ENCODE data around the gene SCG5. TPM values are rescaled to one million over a fixed set of nuclear protein-coding genes. Genes with fewer than 3 reads are reported as not detected.

Gene SCG5
- total RNA-seq, 1 experiment from 2014 or later, result 75.2 TPM

DNA sequence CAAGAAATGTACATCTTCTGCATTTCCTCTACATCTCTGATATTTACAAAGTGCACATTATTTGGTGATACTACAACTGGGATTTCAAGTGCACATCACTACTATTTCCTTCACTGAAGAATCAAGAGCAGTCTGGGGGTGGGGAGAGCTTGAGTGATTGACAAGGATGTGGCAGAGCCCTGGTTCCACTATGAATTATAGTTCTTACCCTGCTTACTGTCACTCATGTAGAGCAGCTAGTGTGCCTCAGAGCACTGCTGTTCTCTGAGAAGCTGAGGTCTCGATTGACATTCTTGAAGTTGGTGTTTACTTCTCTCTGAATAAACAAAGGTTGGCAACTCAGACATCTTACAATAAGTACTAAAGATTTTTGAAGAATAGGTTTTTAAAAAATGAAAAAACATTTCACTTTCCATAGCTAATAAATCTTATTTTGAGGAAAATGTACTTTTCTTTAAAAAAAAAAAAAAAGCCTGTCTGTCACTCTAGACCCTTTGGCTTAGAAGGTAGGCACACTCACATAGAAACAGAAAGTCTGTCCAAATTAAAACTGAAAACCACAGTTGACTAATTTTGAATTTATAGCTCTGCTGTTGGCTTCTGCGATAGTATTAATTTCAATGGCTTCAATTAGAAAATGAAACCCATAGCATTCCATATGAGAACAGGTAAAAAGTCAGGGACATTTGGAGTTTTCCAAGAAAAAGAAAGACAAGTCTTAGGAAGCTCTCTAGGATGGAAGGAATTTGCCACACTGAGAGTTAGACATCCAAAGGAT, 81.8 kb downstream of the SCG5 start:
- DNase-seq (ENCODE audit: low read depth), result no peak

GRCh38 chr15:32729700-32730395, 88.3 kb downstream of the SCG5 start:
- no peak for DNase-seq (ENCODE audit: low read depth)

DNA sequence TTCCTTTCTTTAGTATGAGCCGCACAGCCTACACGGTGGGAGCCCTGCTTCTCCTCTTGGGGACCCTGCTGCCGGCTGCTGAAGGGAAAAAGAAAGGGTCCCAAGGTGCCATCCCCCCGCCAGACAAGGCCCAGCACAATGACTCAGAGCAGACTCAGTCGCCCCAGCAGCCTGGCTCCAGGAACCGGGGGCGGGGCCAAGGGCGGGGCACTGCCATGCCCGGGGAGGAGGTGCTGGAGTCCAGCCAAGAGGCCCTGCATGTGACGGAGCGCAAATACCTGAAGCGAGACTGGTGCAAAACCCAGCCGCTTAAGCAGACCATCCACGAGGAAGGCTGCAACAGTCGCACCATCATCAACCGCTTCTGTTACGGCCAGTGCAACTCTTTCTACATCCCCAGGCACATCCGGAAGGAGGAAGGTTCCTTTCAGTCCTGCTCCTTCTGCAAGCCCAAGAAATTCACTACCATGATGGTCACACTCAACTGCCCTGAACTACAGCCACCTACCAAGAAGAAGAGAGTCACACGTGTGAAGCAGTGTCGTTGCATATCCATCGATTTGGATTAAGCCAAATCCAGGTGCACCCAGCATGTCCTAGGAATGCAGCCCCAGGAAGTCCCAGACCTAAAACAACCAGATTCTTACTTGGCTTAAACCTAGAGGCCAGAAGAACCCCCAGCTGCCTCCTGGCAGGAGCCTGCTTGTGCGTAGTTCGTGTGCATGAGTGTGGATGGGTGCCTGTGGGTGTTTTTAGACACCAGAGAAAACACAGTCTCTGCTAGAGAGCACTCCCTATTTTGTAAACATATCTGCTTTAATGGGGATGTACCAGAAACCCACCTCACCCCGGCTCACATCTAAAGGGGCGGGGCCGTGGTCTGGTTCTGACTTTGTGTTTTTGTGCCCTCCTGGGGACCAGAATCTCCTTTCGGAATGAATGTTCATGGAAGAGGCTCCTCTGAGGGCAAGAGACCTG, 89.5 kb downstream of the SCG5 start:
- DNase-seq (ENCODE audit: low read depth), result no peak

DNA sequence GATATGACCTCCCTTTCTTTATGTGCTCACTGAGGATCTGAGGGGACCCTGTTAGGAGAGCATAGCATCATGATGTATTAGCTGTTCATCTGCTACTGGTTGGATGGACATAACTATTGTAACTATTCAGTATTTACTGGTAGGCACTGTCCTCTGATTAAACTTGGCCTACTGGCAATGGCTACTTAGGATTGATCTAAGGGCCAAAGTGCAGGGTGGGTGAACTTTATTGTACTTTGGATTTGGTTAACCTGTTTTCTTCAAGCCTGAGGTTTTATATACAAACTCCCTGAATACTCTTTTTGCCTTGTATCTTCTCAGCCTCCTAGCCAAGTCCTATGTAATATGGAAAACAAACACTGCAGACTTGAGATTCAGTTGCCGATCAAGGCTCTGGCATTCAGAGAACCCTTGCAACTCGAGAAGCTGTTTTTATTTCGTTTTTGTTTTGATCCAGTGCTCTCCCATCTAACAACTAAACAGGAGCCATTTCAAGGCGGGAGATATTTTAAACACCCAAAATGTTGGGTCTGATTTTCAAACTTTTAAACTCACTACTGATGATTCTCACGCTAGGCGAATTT, 91.2 kb downstream of the SCG5 start:
- DNase-seq (ENCODE audit: low read depth), result no peak

GRCh38 chr15:32733281-32733680, 91.8 kb downstream of the SCG5 start:
- peak; percentile 48 for DNase-seq (ENCODE audit: low read depth)

DNA sequence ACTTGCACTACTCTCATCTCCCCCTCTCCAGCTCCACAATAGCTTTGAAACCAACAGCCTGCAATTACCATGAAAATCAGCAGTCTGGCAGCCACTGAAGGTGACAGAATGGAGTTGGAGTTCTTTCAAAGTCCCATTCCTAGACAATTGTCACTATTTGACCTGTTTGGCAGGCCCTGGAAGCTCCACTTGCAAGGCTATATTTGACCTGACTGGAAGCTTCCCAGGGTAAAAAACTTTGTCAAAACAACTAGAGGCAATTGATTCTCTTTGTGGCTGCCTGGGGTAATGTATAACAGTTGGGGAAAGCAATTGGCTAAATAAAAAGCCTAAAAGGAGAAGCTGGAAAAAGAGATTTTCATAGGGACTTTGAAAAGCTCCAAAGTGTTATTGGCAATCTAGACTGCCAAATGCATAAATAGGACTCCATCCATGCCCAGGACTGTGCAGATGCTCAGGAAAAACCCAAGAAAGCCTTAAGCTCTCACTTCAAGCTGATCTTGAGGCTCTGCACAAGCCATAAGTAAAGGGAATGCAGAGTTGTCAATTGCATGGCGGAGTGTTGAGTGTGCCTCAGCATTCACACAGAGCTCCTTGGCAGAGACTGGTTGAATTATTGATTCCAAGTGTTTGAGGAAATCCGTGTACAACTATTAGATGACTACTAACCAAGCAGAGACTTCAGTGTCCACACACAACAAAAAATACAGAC, 94.6 kb downstream of the SCG5 start:
- no peak for DNase-seq (ENCODE audit: low read depth)

DNA sequence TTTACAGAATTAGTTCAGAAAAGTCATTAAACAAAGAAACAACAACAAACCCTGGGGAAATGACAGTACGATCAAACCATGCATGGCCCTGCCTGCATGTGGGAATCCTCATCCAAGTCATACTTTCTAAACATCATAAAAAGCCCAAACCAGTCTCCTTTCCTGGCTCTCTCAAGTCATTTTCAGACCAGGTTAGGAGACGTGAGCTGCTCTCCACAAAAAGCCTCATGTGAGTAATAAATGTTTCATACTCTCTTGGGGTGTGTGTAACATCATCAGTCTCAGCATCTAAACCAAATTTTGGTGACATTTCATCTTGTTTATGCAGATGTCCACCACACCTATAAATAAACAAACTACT, 95.2 kb downstream of the SCG5 start:
- DNase-seq (ENCODE audit: low read depth), result no peak

- no peak for DNase-seq (ENCODE audit: low read depth)
These were observed 95.8 kb downstream of the SCG5 start for GRCh38 chr15:32737304-32737703.

GRCh38 chr15:32738666-32739065, 97.2 kb downstream of the SCG5 start:
- no peak for DNase-seq (ENCODE audit: low read depth)

- DNase-seq (ENCODE audit: low read depth), result no peak
These were observed 98.1 kb downstream of the SCG5 start for GRCh38 chr15:32739522-32740063.

- DNase-seq (ENCODE audit: low read depth), result peak; percentile 79
These were observed 102.1 kb downstream of the SCG5 start for GRCh38 chr15:32743411-32744140.

DNA sequence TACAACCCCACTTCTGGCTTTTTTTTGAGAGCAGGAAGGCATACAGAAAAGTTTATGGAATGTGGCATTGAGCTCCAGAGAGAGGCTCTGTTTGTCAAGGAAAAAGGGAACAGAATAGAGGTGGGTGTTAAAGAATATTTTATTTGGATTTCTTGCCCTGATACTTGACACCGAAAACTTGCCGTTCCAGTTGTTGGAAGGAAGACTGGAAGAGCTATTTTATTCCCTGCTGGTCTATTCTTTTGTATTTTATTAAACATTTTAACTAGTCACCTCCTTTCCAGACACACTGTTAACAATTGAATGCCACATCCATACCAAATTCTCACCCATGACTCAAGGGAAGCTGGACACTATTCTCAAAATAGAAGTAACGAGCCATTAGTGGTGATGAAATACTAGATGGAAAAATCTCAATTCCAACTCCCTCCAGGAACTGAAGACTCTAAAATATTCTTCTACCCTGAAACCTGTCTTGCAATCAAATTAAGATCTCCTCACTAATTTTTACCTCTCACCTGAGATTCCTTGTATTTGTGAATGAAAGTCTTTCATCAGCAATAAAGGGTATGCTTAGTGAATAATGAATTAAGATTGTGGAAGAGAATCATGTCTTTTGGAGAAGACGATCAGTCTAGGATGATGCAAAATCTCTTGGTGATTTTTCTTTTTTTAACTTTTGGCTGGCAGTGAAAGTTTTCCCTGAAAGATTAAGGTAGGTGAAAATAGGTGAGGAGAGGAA, 104.8 kb downstream of the SCG5 start:
- DNase-seq (ENCODE audit: low read depth), result peak; percentile 8

Other genes starting within 250 kb of the SCG5 start
- not detected in 2 replicates for gene GOLGA8K, start 238.4 kb upstream of the SCG5 start, total RNA-seq (2014; rRNA removed; shearing (Covaris generic))
- 0.07 and 0.12 TPM in 2 replicates for gene GOLGA8O, start 186.1 kb upstream of the SCG5 start, total RNA-seq (2014; rRNA removed; shearing (Covaris generic))
- gene GOLGA8N, start 48.3 kb upstream of the SCG5 start, total RNA-seq (2014; rRNA removed; shearing (Covaris generic)), result 0.15 and 0.49 TPM in 2 replicates
- 34.8 and 36.1 TPM in 2 replicates for gene ARHGAP11A, start 26.2 kb upstream of the SCG5 start, total RNA-seq (2014; rRNA removed; shearing (Covaris generic))
- not detected in 2 replicates for gene GREM1, start 76.3 kb downstream of the SCG5 start, total RNA-seq (2014; rRNA removed; shearing (Covaris generic))